Measurements from ENCODE around the gene SCUBE3. TPM values are rescaled to one million over a fixed set of nuclear protein-coding genes. Genes with fewer than 3 reads are reported as not detected.
A peak's percentile ranks its signal among the peaks of the same experiment; 100 is the strongest.

The SCUBE3 gene
- total RNA-seq, 2 donors from 2014 or later, result 0.20 to 0.74 TPM

- Histone ChIP-seq H3K36me3 (no peaks in the 10 kb centered on the region), H3K4me1 (peaks cover 7% of the 10 kb centered on the region), H3K4me3 (no peak overlapping the region), H3K9ac (ENCODE audit: low read depth in 2 of 2, low read length in 2 of 2) (no peak overlapping the region), H3K27ac (no peak overlapping the region), H3K9me3 (no peaks in the 10 kb centered on the region), H3K27me3 (no peaks in the 10 kb centered on the region)
- TF ChIP-seq, protein P1, sequence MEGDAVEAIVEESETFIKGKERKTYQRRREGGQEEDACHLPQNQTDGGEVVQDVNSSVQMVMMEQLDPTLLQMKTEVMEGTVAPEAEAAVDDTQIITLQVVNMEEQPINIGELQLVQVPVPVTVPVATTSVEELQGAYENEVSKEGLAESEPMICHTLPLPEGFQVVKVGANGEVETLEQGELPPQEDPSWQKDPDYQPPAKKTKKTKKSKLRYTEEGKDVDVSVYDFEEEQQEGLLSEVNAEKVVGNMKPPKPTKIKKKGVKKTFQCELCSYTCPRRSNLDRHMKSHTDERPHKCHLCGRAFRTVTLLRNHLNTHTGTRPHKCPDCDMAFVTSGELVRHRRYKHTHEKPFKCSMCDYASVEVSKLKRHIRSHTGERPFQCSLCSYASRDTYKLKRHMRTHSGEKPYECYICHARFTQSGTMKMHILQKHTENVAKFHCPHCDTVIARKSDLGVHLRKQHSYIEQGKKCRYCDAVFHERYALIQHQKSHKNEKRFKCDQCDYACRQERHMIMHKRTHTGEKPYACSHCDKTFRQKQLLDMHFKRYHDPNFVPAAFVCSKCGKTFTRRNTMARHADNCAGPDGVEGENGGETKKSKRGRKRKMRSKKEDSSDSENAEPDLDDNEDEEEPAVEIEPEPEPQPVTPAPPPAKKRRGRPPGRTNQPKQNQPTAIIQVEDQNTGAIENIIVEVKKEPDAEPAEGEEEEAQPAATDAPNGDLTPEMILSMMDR (IDR thresholded peaks at IDR 0.05), result no peak
- DNase-seq, result peak; percentile 34
- intact Hi-C loops (cut with DNase I), result no loop called here
These were observed 32.3 kb upstream of the SCUBE3 start for GRCh38 chr6:35181308-35181932.

- no peaks in the 10 kb centered on the region for H3K9me3 ChIP-seq
- no peak overlapping the region for H3K9ac ChIP-seq (ENCODE audit: low read depth in 2 of 2, low read length in 2 of 2)
- peak; percentile 67 for DNase-seq
- no peaks in the 10 kb centered on the region for H3K36me3 ChIP-seq
- intact Hi-C loops (cut with DNase I), result no loop called here
- TF ChIP-seq, protein P1 (IDR thresholded peaks at IDR 0.05), result no peak
- H3K4me3 ChIP-seq, result no peak overlapping the region
- no peak overlapping the region for H3K27ac ChIP-seq
- no peaks in the 10 kb centered on the region for H3K27me3 ChIP-seq
- peaks cover 7% of the 10 kb centered on the region for H3K4me1 ChIP-seq
These were observed 31.7 kb upstream of the SCUBE3 start for GRCh38 chr6:35181933-35182612.

GRCh38 chr6:35183281-35183680 lies 30.5 kb upstream of the SCUBE3 start:
- no peaks in the 10 kb centered on the region for H3K9me3 ChIP-seq
- TF ChIP-seq, protein P1 (IDR thresholded peaks at IDR 0.05), result no peak
- H3K4me3 ChIP-seq, result no peak overlapping the region
- peaks cover 7% of the 10 kb centered on the region for H3K4me1 ChIP-seq
- H3K9ac ChIP-seq (ENCODE audit: low read depth in 2 of 2, low read length in 2 of 2), result no peak overlapping the region
- no peak overlapping the region for H3K27ac ChIP-seq
- intact Hi-C loops (cut with DNase I), result no loop called here
- no peaks in the 10 kb centered on the region for H3K27me3 ChIP-seq
- no peaks in the 10 kb centered on the region for H3K36me3 ChIP-seq
- no peak for DNase-seq

DNA sequence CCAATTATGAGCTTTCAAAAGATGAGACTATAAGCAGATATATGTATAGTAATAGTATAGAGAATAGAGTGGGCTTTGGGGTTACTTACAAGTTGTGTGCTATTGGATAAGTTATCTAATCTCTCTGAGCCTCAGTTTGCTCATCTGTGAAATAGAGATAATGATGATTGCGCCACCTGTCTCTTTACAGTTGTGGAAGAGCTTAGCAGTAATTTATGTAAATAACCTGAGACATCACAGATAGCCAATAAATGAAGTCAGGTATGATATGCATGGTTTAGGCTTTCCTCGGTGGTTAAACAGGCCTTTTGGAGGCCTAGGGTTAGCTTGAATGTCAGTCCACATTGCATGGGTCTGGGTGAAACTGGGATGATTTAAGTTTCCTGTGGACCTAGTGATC lies 29.8 kb upstream of the SCUBE3 start:
- Histone ChIP-seq H3K27ac (no peak overlapping the region), H3K36me3 (no peaks in the 10 kb centered on the region), H3K4me3 (no peak overlapping the region), H3K27me3 (no peaks in the 10 kb centered on the region), H3K9ac (ENCODE audit: low read depth in 2 of 2, low read length in 2 of 2) (no peak overlapping the region), H3K4me1 (peaks cover 7% of the 10 kb centered on the region), H3K9me3 (no peaks in the 10 kb centered on the region)
- intact Hi-C loops (cut with DNase I), result no loop called here
- TF ChIP-seq, protein P1 (IDR thresholded peaks at IDR 0.05), result no peak
- no peak for DNase-seq

DNA sequence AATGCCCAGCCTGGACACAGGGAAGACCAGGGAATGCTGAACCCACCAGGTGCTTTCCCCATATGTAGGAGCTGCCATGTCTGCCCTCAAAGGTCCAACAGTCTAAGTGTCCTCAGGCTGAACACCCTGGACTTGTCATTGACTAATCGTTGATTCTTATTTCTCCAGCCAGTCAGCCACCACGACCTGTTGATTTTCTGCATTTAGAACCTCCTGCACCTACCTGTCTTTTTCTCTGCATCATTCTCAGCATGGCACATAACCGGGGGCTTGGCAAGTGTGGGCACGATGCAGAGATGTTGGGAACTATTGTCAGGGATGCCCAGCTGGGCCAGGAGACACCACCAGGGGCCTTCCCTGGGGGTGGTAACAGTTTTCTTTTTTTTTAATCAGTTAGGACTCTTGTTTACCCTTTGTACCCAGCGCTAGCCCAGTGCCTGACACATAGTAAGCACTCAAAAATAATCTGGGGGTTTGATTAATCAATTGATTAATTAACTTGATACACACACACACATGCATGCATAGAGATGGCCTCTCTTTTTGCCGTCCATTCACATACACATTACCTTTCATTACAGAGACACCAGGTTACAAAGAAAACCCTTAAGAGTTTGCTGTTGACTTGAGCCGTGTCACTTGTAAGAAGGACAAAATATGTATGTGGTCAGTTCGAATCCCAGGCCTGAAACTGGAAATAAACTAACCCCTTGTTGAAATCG lies 29.0 kb upstream of the SCUBE3 start:
- peaks cover 7% of the 10 kb centered on the region for H3K4me1 ChIP-seq
- intact Hi-C loops (cut with DNase I), result no loop called here
- H3K27ac ChIP-seq, result no peak overlapping the region
- H3K9me3 ChIP-seq, result no peaks in the 10 kb centered on the region
- no peaks in the 10 kb centered on the region for H3K27me3 ChIP-seq
- no peak overlapping the region for H3K4me3 ChIP-seq
- TF ChIP-seq, protein P1 (IDR thresholded peaks at IDR 0.05), result no peak
- H3K9ac ChIP-seq (ENCODE audit: low read depth in 2 of 2, low read length in 2 of 2), result no peak overlapping the region
- no peaks in the 10 kb centered on the region for H3K36me3 ChIP-seq
- DNase-seq, result no peak

Data from colonic mucosa (tissue), 4 donors.